ENCODE measurements around the gene GOLGA2.

Gene GOLGA2, protein sequence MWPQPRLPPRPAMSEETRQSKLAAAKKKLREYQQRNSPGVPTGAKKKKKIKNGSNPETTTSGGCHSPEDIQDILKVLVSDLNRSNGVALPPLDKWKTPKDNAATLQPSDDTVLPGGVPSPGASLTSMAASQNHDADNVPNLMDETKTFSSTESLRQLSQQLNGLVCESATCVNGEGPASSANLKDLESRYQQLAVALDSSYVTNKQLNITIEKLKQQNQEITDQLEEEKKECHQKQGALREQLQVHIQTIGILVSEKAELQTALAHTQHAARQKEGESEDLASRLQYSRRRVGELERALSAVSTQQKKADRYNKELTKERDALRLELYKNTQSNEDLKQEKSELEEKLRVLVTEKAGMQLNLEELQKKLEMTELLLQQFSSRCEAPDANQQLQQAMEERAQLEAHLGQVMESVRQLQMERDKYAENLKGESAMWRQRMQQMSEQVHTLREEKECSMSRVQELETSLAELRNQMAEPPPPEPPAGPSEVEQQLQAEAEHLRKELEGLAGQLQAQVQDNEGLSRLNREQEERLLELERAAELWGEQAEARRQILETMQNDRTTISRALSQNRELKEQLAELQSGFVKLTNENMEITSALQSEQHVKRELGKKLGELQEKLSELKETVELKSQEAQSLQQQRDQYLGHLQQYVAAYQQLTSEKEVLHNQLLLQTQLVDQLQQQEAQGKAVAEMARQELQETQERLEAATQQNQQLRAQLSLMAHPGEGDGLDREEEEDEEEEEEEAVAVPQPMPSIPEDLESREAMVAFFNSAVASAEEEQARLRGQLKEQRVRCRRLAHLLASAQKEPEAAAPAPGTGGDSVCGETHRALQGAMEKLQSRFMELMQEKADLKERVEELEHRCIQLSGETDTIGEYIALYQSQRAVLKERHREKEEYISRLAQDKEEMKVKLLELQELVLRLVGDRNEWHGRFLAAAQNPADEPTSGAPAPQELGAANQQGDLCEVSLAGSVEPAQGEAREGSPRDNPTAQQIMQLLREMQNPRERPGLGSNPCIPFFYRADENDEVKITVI

GRCh38 chr9:128275198-128276007, at the start of gene GOLGA2:
TSS of gene GOLGA2 (minus strand) at chr9:128276007. CDS start at chr9:128275976, 31 bp downstream.
- peak in 1 of 2 experiments; percentile 10 for DNase-seq (ENCODE audit: low read depth in 2 of 2)

GRCh38 chr9:128324401-128324800, 48.6 kb upstream of the GOLGA2 start:
- no peak for DNase-seq (ENCODE audit: low read depth in 2 of 2)

DNA sequence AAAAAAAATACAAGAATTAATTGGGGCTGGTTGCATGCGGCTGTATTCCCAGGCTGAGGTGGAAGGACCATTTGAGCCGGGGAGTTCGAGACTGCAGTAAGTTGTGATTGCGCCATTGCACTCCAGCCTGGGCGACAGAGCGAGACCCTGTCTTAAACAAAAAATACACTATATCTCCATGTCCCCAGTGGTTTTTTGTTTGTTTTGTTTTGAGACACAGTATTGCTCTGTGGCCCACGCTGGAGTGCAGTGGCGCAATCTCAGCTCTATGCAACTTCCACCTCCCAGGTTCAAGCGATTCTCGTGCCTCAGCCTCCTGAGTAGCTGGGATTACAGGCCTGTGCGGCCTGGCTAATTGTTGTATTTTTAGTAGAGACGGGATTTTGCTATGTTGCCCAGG, 48.0 kb upstream of the GOLGA2 start:
- DNase-seq (ENCODE audit: low read depth in 2 of 2), result no peak

DNA sequence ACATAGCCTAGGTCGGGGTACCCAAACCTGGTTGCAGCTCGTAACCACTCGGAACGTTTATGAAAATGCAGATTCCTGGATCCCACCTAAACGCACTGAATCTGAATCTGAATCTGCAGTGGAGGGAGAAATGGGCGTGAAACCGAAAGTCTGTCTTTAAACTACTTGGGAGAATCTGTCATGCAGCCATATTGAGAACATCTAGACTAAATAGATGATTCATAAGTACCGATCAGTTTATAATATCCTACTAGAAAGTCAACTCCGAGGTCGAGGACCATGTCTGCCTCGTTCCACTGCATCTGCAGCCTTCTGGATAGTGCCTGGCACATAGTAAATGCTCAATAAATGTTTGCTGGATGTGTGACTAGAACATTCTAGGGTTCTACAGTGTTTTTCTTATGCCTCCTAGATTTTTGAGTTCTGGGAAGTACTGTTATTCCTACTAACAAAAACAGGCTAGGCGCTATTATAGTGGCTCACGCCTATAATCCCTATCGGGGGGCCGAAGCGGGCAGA, 47.5 kb upstream of the GOLGA2 start:
- no peak for DNase-seq (ENCODE audit: low read depth in 2 of 2)

- DNase-seq (ENCODE audit: low read depth in 2 of 2), result peak; percentile 83 to 85
Observed at GRCh38 chr9:128322404-128323211, 46.8 kb upstream of the GOLGA2 start, which contains the start of the genes COQ4 and TRUB2. TSS of gene COQ4 (plus strand) at chr9:128322839. CDS start at chr9:128322859, 20 bp downstream. TSS of gene TRUB2 (minus strand) at chr9:128322447. CDS start at chr9:128322408, 39 bp downstream.

GRCh38 chr9:128321879-128322403, 46.1 kb upstream of the GOLGA2 start:
- no peak for DNase-seq (ENCODE audit: low read depth in 2 of 2)

GRCh38 chr9:128321343-128321742, 45.5 kb upstream of the GOLGA2 start:
- DNase-seq (ENCODE audit: low read depth in 2 of 2), result no peak

GRCh38 chr9:128317629-128318028, 41.8 kb upstream of the GOLGA2 start:
- DNase-seq (ENCODE audit: low read depth in 2 of 2), result no peak

DNA sequence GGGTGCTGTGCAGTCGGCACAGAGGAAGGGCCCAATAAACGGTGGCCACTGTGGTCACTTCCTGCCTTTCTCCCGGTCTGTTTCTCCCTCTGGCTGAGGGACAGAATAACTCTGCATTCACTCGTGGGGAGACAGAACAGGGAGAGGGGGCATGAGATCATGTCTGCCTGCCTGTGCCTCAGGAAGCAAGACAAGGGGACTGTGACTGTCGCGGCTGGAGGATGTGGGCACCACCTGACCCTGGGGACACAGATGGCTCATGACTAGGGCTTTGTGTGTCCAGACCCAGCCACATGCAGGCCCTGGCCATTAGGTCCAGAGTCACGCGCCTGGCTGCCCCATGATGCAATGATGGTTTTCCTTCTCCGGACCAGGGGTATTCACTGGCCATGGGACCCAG, 40.6 kb upstream of the GOLGA2 start:
- no peak for DNase-seq (ENCODE audit: low read depth in 2 of 2)

DNA sequence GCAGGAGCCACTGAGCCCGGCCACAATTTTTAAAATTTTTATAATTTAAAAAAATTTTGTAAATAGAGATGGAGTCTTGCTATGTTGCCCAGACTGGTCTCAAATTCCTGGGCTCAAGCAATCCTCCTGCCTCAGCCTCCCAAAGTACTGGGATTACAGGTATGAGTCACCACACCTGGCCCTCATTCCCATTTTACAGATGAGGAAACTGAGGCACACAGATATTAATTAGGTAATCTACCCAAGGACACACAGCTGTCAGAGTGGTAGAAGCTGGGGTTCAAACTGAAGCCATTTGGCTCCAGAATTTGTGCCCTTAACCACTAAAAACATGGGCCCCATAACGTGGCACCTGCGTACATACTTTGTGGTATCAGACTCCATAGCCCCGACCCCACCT, 38.9 kb upstream of the GOLGA2 start:
- DNase-seq (ENCODE audit: low read depth in 2 of 2), result no peak

DNA sequence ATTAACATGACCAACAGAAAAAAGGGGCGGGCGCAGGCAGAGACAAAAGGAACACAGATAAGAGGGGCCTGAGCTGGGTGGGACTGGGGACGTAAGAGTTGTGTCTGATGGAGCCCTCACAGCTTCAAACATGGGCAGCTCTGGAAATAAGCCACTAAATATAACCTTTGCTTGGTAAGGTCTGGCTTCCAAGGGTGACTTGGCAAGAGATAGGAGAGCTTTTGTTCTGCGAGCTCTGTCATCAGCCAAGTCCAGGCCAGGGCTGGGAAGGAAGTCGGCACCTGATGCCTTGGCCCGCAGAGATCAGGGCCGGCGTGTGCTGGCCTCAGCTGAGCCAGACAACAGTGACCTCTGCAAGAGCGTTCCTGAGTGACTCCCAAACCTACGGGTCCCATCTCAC, 34.7 kb upstream of the GOLGA2 start:
- DNase-seq (ENCODE audit: low read depth in 2 of 2), result no peak

DNA sequence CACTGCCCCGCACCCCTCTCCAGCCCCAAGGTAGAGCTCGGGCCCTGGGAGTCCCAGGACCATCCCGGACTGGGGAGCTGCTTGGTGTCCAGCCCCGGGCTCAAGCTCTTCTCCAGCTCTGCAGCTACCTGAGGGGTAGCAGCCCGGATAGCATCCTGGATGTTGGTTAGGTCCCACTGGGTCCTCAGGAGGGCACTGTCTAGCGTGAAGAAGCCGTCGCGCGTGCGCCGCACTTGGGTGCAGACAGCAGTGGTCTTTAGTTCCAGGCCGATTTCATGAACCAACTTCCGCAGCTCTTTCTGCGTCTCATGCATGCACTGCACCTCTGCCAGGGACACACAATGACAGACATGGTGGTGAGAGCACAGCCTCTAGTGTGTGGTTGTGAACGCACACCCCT, 33.7 kb upstream of the GOLGA2 start:
- DNase-seq (ENCODE audit: low read depth in 2 of 2), result no peak

GRCh38 chr9:128304971-128305288, 29.1 kb upstream of the GOLGA2 start:
- DNase-seq (ENCODE audit: low read depth in 2 of 2), result no peak

- DNase-seq (ENCODE audit: low read depth in 2 of 2), result no peak
Observed at GRCh38 chr9:128304136-128304970, 28.5 kb upstream of the GOLGA2 start.

GRCh38 chr9:128298535-128299482, 23.0 kb upstream of the GOLGA2 start:
- DNase-seq (ENCODE audit: low read depth in 2 of 2), result no peak

DNA sequence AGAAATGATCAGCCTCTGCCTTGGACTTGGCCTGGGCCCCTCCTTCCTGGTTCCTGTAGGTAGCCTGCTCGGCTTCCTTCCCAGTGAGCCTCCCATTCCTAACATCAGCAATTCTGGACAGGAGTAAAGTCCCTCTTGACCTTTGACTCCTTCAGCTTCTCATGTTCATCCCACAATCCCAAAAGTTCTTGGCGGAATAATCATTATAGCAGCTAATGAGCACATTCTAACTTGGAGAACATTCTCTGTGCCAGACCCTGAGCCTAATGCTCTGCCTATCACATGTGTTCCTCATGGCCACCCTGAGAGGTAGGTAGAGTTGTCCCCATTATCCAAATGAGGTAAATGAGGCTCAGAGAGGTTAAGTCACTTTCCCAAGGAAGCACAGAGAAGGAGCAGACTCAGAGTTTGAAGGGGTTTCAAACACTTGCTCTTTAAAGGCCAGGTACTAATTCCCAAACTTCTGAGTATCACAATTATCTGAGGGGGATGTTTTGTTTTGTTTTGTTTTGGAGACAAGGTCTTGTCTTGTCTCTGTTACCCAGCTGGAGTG, 21.5 kb upstream of the GOLGA2 start:
- no peak for DNase-seq (ENCODE audit: low read depth in 2 of 2)

DNA sequence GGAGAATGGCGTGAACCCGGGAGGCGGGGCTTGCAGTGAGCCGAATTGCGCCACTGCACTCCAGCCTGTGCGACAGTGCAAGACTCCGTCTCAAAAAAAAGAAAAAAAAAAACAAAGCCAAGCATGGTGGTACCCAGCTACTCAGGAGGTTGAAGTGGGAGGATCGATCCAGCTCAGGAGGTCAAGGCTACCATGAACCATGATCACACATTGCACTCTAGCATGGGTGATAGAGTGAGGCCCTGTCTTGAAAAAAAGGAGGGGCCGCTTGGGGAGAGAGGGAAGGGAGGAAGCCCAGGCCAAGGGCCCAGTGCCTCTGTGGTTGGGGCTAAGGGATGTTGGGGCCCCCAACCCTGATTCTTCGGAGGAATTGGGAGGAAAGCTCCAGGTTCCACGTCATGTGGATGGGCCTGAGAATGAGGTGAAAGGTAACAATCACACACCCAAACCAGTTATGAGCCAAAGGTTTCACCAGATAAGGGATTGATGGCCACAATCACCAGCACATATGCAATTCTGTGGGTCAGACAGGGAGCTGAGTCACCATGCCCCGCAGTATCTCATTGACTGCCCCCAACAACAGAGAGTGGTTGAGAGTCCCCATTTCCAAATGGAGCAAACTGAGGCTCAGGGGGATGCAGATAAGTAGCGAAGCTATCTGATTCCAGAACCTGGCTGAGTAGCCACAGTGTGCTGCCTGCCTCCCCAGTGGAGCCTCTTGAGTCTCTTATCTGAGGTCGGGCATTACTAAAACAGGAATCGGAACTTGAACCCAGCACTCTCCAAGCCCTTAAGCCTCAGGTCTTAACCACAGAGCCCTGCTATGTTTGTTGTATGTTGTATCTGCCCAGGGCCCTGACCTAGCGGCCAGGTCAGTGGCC, 20.8 kb upstream of the GOLGA2 start:
- no peak for DNase-seq (ENCODE audit: low read depth in 2 of 2)
